WI38 (cell line): Measurements from ENCODE around the gene NACC2.

ENCODE experiments used
- H3K4me3 ChIP-seq: 2 replicates; pipeline ENCODE4 v1.5.1; 2011; ENCODE audit warnings: low read depth, mild to moderate bottlenecking, control low read depth, low read length
- TF ChIP-seq, protein P1 (sequence below): IDR thresholded peaks from 2 replicates; pipeline ENCODE4 v1.5.1; 2012; ENCODE audit warnings: low read depth, mild to moderate bottlenecking, control low read depth, low read length

NACC2 gene

DNA sequence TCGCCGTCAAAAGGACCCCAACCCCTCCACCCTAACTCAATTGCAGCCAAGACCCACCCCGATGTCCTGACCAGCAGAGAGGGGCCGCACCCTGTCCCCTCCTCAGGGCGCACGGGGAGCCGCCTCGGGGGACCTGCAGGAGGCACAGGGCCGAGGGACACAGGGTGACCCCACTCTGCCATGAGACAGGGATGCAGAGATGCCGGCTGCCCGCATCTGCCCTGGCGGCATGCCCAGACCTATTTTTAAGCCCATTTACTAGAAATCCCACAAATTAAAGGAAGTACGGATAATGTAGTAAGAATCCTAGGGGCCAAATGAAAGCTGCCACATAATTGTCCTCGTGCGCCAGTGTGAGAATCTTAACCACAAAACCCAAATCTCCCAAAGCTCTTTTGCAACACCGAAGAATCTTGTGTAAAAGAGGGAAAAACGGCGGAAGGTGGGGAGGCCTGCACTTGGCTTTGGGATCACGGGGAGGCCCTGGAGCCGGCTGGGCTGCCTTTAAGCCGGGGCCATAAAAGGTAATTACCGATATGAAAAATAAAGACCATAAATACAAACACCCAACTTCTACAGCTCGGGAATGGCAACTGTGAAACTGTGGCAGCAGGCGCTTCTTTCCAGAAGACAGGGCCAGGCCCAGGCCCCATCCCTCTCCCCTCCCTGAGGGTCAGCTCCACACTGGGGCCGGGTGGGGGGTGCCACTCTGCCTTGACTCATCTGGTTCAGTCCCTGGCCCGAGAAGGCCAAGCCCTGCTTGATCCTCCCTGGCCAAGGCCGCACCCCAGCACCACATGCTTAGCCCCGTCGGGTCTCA, 35.0 kb downstream of the NACC2 start:
- no peak overlapping the region for H3K4me3 ChIP-seq
- TF ChIP-seq, protein P1, sequence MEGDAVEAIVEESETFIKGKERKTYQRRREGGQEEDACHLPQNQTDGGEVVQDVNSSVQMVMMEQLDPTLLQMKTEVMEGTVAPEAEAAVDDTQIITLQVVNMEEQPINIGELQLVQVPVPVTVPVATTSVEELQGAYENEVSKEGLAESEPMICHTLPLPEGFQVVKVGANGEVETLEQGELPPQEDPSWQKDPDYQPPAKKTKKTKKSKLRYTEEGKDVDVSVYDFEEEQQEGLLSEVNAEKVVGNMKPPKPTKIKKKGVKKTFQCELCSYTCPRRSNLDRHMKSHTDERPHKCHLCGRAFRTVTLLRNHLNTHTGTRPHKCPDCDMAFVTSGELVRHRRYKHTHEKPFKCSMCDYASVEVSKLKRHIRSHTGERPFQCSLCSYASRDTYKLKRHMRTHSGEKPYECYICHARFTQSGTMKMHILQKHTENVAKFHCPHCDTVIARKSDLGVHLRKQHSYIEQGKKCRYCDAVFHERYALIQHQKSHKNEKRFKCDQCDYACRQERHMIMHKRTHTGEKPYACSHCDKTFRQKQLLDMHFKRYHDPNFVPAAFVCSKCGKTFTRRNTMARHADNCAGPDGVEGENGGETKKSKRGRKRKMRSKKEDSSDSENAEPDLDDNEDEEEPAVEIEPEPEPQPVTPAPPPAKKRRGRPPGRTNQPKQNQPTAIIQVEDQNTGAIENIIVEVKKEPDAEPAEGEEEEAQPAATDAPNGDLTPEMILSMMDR: no peak

DNA sequence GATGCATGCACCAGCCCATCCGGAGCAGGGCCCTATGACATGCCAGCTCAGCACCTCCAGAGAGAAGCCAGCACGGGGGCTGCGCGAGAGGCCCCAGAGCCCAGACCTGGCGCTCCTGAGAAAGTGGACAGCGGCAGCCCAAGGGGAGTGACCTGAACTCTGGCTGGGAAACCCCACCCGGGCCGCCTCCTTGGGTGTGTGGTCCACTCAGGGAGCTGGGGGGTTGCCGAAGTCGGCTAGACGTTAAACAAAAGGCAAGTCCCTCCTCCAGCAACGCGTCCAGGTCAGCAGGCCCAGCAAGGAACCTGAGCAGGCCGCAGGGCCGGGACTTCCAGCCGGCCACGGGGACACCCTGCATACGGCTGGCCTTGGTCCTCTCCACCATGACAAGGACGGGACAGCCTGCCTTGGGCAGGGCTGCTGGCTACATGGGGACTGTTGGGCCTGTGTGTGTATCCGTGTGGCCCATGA, 35.7 kb downstream of the NACC2 start:
- TF ChIP-seq, protein P1: no peak
- no peak overlapping the region for H3K4me3 ChIP-seq

DNA sequence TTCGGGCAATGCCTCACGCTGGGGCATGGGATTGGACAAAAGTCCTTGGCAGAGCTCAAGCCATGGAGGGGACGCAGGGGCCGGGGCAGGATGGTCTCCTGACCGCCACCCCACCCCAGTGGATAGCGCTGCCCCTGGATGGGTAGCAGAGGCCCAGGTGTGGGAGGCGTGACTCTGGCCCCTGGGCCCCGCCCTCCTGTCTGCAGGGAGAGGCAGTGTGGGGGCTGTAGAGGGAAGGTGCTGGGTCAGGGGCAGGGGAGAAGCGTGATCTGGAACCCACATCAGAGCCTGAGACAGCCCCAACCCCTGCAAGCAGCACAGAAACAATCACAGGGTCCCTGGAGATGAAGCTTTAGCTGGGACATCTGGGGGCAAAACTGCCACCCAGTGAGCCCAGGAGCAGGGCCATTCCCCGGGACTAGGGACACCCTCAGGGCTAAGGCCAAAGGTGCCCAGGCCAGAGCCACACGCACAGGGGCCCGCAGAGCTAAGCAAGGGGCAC, 36.2 kb downstream of the NACC2 start:
- no peak overlapping the region for H3K4me3 ChIP-seq
- TF ChIP-seq, protein P1: no peak

DNA sequence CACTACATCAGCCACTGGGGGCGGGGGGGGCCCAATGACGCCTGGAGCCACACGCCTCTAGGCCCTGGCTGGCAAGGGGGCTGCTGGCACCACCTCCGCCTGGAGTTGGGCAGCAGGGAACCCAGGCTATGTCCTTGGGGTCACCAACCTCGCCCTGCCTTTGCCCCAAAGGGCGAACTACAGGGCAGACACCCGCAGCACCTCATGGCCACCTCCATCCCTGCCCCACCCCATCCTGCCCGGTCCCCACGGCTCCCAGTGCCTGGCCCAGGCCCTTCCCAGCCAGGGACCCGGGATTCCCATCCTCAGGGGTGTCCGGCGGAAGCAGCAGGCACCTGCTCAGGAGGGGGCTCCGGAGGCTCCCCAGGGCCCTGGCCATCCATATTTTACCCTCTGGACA, 37.0 kb downstream of the NACC2 start:
- H3K4me3 ChIP-seq: no peak overlapping the region
- TF ChIP-seq, protein P1: no peak

DNA sequence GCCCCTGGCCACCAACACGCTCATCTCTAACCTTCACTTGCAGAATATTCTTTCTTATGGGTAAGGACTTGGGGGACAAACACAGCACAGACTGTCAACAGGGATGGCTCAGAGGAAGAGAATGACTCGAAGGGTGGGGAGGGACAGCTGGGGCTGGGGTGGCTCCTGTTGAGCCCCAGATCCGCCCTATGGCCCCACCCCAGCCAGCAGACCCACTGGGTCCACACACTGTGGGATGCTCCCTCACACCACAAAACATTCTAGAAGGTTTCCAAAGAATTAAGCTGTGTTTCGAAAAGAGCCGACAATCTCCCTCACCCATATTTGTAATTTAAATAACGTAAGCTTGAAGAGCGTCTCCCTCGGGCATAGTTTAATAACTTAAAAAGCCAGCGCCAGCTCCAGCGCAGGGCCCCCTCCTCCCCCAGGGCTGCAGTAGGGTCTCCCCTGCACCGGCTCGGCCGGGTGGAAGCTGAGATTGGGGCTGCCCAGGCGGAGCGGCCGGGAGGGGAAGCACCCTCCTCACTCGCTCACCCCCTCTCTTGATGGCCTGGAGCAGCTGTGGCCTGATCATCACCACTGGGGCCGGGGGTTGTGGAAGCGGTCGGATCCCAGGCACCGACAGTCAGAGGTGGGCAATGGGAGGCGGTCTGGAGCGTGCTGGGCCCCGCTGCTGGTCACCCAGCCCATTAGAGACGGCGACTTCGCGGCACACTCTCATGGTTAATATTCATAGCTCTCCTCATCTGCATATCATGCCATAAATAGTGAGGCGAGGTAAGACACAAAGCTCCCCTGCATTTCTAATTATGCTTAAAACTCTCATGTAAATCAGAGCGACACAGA, 37.6 kb downstream of the NACC2 start:
- TF ChIP-seq, protein P1: no peak
- no peak overlapping the region for H3K4me3 ChIP-seq

DNA sequence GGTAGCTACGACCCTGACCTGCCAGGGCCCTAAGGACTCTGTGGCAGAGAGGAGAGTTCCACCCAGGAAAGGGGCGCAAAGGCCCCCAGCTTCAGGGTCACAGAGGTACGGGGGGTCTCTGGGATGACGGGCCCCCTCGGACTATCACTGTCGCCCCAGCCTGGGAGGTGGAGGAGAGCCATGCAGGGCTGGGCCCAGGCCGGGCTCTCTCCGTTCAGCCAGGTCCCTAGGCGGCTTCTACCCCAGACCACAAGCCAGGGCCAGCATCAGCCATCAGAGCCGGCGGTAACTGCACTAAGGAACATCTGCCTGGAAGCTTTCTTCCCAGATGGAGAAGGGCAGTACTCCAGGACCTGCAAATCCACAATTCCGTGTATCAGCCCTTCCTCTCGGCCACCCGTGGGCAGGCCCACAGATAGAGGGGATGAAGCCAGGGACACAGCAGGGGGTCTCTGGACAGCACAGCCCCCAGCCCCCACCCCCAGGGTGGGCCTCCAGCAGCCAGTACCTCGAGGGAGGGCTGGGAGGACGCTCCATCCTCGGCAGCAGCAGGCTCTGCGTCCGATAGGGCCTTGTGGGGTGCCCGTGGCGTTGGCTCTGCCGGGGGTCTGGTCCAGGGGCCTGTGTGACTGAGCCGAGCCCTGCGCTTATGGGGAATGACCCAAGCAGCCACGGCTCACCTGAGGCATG, 38.4 kb downstream of the NACC2 start:
- no peak overlapping the region for H3K4me3 ChIP-seq
- TF ChIP-seq, protein P1: no peak
